ENCODE measurements around the gene ANLN.
A peak's percentile ranks its signal among the peaks of the same experiment; 100 is the strongest.
"Not testable (repeated sequence)": the region's sequence is repeated elsewhere in the genome, so short reads cannot be mapped to it uniquely, and the experiment has no call there.

Gene ANLN

GRCh38 chr7:36469236-36469635 lies 79.6 kb downstream of the ANLN start:
- DNase-seq, result no peak

GRCh38 chr7:36472141-36472729 lies 82.6 kb downstream of the ANLN start:
- DNase-seq, result no peak

- no peak for DNase-seq
Observed at GRCh38 chr7:36473454-36474282, 84.0 kb downstream of the ANLN start.

- no peak for DNase-seq
Observed at GRCh38 chr7:36474283-36475010, 84.8 kb downstream of the ANLN start.

GRCh38 chr7:36475011-36475342 lies 85.3 kb downstream of the ANLN start:
- no peak for DNase-seq

- no peak for DNase-seq
Observed at GRCh38 chr7:36475381-36475780, 85.7 kb downstream of the ANLN start.

GRCh38 chr7:36478745-36479144 lies 89.1 kb downstream of the ANLN start:
- no peak for DNase-seq

- not testable (repeated sequence) for DNase-seq
Observed at GRCh38 chr7:36483853-36484252, 94.2 kb downstream of the ANLN start.

- no peak for DNase-seq
Observed at GRCh38 chr7:36484265-36484664, 94.6 kb downstream of the ANLN start.

GRCh38 chr7:36486336-36486735 lies 96.7 kb downstream of the ANLN start:
- DNase-seq, result no peak

- DNase-seq, result peak; percentile 43
Observed at GRCh38 chr7:36487756-36488336, 98.2 kb downstream of the ANLN start.

GRCh38 chr7:36488672-36489071 lies 99.0 kb downstream of the ANLN start:
- not testable (repeated sequence) for DNase-seq

- no peak for DNase-seq
Observed at GRCh38 chr7:36490419-36490830, 100.8 kb downstream of the ANLN start.

GRCh38 chr7:36491317-36491716 lies 101.7 kb downstream of the ANLN start:
- no peak for DNase-seq

- no peak for DNase-seq
Observed at GRCh38 chr7:36496576-36496975, 106.9 kb downstream of the ANLN start.

- not testable (repeated sequence) for DNase-seq
Observed at GRCh38 chr7:36497176-36497575, 107.5 kb downstream of the ANLN start.

- DNase-seq, result no peak
Observed at GRCh38 chr7:36497775-36498174, 108.1 kb downstream of the ANLN start.
